Activated T-cell treated with anti-CD3 and anti-CD28 coated beads for 24 hours (primary cell): ENCODE results near the gene IGFALS.

Source experiments
- DNase-seq: peaks from one replicate; pipeline ENCODE4 v3.0.0-alpha.2; 2020; ENCODE audit warnings: low read depth

IGFALS gene

GRCh38 chr16:1776991-1777374, 16.5 kb downstream of the IGFALS start:
- DNase-seq: no peak

- DNase-seq: no peak
Measured at GRCh38 chr16:1776672-1776955, 16.9 kb downstream of the IGFALS start.

DNA sequence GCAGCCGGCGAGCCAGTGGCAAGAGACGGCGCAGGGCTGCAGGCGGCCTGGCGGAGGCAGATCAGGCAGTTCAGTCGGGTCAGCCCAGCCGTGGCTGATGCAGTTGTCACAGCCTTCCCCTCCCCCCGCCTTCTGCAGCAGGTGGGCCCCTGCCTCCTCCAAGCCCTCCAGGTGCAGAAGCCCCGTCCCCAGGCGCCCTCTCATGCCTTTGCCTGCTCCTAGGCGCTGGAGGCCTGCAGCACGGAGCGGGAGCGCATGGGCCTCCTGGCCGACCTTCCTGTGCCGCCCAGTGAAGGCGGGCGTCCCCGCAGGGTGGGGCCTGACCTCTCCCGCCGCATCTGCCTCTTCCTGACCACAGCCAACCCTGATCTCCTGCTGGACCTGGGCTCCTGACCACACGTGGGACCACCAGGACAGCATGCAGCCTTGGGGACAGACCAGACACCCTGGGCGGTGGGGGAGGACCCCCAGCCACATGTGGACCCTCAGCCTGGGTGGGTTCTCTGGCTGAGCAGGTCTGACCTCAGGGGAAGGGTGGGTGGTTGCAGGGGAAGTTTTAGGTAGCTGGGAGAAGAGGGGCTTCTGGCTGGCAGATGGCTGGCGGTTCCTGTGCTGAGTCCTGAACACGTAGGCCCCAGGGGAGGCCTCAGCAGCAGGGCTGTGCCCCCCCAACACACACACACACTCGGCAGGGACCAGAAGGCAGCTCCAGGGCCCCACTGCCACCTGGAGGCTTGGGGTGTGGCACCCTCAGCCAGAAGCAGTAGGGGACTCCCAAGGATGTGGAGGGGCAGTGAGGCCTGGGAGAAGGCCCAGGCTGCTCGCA, 17.4 kb downstream of the IGFALS start:
- DNase-seq: no peak

DNA sequence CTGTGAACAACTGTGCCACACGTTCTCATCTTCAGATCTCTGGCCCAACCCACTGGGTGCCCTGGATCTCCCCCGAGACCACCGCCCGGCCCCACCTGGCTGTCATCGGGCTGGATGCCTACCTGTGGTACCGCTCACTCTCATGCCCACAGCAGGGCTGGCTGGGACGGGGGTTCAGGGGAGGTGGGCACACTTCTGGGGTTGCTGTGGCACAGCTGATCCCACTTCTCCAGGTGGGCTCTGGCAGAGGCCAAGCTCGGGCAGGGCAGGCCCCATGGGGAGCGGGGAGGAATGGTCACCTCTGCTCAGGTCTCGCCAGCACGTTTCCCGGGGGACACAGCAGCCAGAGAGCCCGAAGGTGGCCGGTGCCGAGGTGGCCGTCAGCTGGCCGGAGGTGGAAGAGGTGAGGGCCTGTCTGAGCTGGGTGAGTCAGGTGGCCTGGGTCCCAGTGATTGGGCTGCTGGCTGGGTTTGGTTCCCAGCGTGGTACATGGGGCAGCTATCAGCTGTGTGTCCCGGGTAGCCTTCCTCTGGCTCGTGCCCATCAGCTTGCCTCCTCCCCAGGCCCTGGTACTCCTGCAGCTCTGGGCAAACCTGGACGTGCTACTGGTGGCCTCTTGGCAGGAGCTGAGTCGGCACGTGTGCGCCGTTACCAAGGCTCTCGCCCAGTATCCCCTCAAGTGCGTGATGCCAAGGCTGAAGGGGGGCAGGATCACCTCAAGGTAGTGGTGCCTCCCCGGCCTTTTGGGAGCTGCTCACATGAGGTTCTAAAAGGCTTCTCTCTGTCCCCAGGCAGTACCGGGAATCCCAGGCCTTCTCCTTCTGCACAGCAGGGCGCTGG, 18.3 kb downstream of the IGFALS start:
- no peak for DNase-seq

GRCh38 chr16:1774448-1774780, 19.1 kb downstream of the IGFALS start:
- DNase-seq: no peak

DNA sequence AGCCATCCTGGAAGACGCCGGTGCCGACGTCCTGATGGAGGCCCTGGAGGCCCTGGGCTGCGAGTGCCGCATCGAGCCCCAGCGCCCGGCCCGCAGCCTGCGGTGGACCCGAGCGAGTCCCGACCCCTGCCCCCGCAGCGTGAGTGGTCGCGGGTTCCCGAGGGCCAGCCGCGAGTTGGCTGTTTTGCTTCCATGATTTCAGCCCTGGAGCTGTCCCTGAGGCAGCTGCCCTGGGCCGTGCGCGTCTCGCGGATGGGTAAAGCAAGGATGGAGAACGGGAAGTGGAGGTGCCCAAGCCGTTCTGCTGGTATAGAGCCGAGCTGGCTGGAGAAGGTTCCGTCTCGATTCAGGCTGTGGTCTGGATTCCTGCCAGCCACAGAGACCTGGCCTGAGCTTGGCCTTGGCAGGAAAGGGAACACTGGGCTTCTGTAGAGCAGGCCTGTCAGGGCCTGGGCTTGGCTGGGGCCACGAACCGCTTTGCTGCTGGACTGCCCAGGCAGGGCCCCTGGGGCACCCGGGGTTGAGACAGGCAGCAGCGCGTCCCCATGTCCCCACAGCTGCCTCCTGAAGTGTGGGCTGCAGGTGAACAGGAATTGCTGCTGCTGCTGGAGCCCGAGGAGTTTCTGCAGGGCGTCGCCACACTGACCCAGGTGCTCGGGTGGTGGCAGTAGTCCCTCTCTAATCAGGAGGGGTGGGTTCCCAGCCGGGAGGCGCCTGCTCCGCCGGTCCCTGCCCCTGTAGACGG, 19.6 kb downstream of the IGFALS start:
- DNase-seq: no peak

DNA sequence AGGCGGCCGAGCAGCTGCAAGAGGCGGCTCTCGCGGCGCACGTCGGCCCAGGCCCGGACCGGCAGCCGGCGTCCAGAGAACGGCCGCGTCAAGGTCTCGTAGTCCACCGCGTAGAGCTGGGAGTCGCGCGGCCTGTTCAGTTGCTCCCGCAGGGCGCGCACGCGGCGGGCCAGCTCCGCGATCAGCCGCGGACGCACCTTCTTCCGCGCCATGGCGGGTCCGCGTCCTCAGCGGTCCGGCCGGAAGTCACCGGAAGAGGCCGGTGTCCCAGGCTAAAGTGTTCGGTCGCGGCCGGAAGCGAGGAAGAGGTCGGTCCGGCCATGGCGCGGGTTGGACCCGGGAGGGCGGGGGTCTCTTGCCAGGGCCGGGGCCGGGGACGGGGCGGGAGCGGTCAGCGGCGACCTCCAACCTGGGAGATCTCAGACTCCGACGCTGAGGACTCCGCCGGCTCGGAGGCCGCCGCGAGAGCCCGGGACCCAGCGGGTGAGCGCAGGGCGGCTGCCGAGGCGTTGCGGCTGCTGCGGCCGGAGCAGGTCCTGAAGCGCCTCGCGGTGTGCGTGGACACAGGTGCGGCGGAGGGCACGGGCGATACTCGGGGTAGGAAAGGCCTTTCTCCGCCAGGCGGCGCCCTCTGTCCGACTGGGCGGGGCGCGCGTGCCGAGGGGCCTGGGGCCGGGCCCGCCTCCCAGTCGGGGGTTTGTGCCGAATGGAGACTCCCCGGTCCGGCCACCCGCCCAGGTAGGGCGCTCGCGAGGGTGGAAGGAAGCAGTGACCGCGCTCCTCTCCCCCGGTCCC, 20.4 kb downstream of the IGFALS start, which contains the start of gene MRPS34:
Gene MRPS34, minus strand, starts transcription at position 227 of the 795 bp plus-strand sequence. Its CDS starts 15 bp downstream, at position 212.
- peak; percentile 75 for DNase-seq

GRCh38 chr16:1772362-1772907, 21.1 kb downstream of the IGFALS start, which contains the start of gene EME2:
TSS of gene EME2 (plus strand) at chr16:1772810. CDS start at chr16:1773228, 418 bp downstream.
- peak; percentile 41 for DNase-seq

DNA sequence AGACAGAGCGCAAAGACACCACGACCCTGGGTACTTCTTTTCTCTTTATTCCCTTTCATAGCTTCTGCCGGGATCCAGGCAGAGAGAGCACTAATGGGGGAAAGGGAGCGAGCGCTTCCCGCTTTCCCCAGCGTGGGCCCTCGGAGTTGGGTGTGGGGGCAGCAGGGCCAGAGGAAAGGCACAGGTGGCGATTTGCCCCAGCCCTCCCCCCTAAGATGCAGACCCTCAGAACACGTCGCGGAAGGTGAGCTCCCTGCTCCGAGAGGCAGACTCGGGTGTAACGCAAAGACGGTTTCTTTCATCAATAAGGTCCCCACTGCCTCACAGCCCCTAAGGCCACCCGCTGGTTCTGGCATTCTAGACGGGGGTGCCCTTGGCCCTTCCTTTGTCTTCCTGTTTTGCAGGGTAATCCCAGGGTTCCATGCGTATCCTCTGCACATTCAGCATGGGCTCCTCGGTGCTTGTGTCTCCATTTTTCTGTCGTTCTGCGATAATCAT, 21.6 kb downstream of the IGFALS start:
- no peak for DNase-seq

DNA sequence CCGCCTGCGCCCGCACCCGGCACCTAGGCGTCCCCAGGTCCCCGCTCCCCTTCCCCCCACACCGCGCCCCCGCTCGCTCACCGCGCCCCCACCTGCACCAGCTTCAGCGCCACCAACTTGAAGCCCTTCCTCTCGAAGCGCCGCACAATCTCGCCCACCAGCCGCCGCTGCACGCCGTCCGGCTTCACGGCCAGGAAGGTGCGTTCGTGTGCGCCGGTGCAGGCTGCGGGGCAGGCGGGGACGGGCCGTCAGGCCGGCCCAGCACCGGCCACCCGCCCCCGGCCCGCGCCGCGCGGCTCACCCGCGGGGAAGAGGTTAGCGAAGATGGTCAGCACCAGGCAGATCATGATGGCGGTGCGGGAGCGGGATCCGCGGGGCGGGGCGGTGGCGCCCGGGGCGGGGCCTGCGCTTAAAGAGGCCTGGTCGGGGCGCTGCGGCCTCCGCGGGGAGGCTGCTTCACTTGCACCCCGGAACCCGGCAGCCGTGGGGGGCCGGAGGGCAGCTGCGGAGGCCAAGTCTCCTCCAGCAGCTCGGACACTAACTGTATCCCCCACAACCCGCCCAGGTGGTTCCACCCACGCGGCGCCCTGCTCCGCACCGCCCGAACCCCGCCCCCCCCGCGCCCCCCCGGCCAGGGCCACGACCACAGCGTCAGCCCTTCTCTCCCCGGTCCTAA, 22.2 kb downstream of the IGFALS start, which contains the start of gene NME3:
Gene NME3, minus strand, starts transcription at position 356 of the 676 bp plus-strand sequence. Its CDS starts 9 bp downstream, at position 347.
- peak; percentile 73 for DNase-seq

GRCh38 chr16:1770328-1771187, 22.9 kb downstream of the IGFALS start:
- peak; percentile 45 for DNase-seq

DNA sequence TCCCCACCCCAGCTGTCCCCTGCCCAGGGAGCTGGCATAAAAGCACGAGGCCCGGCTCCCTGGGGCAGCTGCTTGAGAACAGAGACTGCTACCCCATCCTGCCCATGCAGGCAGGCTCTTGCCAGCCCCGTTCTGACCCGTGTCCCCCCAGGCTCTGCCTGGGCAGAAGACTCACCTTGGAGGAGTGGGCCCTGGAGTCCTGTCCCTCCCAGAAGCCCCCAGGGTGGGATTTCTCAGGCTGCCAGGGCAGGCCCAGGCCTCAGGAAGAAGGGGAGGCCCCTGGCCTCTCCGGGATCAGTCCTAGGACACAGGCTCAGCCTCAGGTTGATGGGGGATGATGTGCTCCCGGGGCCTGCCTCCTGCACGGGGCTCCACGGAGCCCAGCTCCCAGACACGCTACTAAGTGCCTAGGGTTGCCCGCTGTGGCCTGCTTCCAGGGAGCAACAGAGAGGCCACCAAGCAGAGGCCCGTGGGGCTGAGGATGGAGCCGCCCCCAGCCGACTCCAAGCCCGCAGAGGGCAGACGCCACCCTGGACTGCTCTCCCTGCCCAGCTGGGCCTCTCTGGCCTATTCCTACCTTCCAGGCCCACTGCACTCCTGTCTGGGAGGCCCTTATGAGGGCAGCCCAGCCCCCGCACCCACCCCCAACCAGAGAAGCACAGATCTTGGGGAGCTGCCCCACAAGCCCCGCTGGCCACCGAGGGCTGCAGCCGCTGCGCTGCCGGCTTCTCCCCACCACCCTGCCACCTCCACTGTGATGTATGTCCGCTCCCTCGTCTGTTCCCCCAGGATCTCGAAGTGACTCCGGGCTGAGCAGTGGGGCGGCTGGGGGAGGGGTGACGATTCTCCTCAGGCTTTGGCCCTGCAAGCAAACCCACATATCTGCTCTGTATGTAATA, 23.9 kb downstream of the IGFALS start:
- no peak for DNase-seq

- DNase-seq: no peak
Measured at GRCh38 chr16:1768767-1769401, 24.6 kb downstream of the IGFALS start.

DNA sequence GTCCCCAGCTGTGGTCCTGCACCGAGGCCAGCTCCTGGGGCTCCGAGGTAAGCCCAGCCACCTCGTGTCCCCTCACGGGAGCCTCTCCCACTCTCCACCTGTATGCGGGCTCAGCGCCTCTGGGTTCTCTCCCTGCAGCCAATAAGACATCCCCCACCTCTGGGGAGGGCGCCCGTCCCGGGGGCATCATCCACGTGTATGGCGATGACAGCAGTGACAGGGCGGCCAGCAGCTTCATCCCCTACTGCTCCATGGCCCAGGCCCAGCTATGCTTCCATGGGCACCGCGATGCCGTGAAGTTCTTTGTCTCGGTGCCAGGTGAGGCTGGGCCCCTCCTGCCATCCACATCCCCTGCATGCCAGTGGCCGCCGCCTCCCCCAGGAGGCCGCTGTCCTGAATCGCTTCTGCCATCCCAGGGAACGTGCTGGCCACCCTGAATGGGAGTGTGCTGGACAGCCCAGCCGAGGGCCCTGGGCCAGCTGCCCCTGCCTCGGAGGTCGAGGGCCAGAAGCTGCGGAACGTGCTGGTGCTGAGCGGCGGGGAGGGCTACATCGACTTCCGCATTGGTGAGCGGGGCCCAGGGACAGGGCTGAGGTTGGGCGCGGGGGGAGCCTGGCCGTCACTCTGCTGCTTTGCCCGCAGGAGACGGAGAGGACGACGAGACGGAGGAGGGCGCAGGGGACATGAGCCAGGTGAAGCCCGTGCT, 25.3 kb downstream of the IGFALS start:
- DNase-seq: no peak

- no peak for DNase-seq
Measured at GRCh38 chr16:1767116-1767994, 26.1 kb downstream of the IGFALS start.

DNA sequence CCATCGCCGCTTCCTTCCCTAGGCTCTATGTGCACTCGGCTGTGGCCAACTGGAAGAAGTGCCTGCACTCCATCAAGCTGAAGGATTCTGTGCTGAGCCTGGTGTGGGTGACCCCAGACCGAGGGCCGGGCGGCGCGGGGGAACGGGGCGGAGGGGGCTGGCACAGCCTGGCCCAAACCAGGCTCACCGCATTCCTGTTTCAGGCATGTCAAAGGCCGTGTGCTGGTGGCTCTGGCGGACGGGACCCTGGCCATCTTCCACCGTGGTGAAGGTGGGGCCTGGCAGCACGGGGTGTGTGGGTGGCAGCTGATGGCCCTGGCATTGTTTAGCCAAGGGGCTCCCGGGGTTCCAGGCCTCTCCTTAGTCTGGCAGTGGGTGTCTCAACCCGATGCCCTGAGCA, 26.8 kb downstream of the IGFALS start:
- no peak for DNase-seq
